ENCODE data around the gene NPTN.

The NPTN gene

DNA sequence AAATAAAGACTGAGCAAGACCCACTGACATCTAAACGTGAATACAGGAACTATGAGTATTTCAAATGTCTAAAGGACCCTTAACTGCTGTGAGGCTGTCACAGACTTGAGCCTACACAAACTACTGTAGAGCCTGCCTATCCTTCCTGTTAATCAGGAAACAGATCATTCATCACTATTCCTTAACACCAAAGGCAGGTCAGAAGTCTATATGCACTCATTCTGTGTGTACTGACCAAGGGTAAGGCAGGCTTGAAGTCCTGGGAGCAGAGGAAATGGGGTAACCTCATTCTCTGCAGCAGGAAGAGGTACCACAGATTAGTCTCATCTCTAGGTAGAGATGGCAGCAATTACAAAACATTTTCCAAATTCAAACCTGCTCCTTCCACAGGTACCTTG, 30.7 kb downstream of the NPTN start:
- DNase-seq (ENCODE audit: low read depth) = no peak
- TF ChIP-seq, protein P1, sequence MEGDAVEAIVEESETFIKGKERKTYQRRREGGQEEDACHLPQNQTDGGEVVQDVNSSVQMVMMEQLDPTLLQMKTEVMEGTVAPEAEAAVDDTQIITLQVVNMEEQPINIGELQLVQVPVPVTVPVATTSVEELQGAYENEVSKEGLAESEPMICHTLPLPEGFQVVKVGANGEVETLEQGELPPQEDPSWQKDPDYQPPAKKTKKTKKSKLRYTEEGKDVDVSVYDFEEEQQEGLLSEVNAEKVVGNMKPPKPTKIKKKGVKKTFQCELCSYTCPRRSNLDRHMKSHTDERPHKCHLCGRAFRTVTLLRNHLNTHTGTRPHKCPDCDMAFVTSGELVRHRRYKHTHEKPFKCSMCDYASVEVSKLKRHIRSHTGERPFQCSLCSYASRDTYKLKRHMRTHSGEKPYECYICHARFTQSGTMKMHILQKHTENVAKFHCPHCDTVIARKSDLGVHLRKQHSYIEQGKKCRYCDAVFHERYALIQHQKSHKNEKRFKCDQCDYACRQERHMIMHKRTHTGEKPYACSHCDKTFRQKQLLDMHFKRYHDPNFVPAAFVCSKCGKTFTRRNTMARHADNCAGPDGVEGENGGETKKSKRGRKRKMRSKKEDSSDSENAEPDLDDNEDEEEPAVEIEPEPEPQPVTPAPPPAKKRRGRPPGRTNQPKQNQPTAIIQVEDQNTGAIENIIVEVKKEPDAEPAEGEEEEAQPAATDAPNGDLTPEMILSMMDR (conservative IDR thresholded peaks at IDR 0.05; ENCODE audit: low read depth, low read length) = no peak
- H3K4me3 ChIP-seq (ENCODE audit: low read length) = no peak overlapping the region

DNA sequence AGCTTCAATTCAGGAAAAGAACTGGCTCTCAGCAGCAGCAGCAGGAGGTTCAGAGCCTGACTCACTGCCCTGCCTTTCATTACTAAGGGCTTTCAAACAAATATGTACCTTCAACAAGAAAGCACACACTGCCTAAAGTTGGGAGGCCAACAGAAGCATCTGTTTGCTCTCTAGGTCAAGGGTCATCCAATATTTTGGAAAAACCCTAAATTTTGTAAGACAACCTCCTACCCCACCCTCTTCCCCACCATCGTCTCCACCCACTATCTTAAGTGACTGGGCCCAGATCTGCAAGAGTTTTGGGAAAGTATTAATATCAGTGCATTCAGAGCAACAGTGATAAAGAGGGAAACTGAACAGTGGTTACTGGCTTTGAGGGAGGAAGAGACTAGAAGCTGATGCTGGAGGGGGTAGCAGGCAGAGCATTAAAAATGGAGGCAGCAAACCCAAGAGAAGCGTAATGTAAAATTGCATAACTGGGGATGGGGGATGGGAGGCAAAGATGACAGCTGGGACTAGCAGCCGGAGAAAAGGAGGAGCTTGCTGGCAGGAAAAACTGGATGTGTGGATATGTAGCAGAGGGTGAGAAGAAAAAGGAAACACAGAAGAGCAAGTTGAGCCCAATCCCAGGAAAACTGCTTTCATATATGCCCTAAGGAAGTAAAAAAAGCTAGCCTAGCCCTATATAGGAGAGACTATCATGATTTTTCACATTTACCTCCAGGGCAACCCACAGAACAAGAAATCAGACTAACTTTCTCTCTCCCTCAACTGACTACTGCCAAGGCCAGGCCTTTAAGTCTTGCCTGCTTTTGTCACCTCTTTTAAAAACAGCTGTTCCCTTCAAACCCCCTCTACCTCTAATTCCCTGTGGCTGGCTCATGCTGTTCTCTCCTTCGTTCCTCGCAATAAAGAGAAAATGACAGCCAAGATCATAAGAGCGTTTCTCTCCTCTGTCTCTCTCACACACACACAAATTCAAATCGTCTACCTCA, 31.4 kb downstream of the NPTN start:
- TF ChIP-seq, protein P1 (conservative IDR thresholded peaks at IDR 0.05; ENCODE audit: low read depth, low read length) = no peak

DNA sequence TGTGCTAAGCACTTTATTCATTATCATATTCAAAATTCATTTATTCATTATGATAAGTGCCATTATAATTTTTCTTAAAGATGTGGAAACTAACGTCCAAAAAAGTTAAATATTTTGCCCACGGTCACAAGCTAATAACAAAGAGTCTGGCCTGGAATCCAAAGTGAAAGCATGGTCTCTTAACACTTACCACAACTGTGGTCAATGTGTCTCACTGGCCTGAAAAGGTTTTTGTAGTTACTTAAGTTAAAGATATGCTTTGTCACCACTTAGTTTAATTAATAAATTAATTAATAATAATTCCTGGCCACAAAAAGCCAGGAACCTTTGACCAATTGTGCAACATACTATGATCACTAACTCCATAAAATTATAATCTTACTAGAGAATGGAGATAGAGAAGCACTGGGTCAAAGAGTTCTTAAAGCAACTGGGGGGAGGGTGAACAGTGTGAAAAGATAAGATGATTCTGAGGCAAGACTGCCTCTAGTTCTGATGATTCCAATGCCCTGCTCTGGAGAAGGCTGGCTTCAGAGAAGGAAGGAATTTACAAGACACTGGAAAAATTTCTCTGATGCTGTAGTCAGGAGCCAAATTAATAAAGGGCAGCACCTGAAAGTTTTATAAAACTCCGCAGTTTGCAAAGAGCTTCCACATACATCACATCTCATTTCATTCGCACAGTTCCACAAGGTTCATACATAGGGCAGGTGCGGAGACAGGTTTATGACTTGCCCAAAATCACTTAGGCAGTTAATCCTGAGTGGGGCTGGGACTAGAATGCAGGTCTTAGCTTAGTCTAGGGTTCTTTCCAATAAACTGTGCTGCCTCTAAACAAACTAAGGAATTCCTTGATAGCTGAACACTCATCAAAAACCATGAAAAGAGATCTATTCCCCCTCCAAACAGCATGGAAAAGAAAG, 32.5 kb downstream of the NPTN start:
- TF ChIP-seq, protein P1 (conservative IDR thresholded peaks at IDR 0.05; ENCODE audit: low read depth, low read length) = no peak
- H3K4me3 ChIP-seq (ENCODE audit: low read length) = no peak overlapping the region

More for the DNA sequence above, 31.4 kb downstream of the NPTN start:
- no peak overlapping the region for H3K4me3 ChIP-seq (ENCODE audit: low read length)
- DNase-seq (ENCODE audit: low read depth) = no peak

DNA sequence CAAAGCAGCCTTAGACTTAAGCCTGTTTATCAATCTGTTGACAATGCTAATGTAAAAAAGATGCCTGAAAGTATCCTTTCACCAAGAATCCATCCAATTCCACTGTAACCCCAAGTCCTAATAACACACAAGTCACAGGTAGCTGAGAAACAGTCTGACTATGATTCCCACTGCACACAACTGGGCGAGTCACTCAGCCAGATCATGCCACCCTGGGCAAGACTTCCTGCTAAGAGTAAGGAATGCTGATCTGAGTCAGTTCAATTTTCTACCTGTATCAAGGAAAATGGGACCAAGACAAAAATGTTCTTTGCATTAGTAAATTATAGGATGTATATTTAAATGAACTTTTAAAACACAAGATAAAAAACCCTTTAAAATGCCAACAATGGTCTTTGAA, 33.3 kb downstream of the NPTN start:
- no peak for DNase-seq (ENCODE audit: low read depth)
- TF ChIP-seq, protein P1 (conservative IDR thresholded peaks at IDR 0.05; ENCODE audit: low read depth, low read length) = no peak
- H3K4me3 ChIP-seq (ENCODE audit: low read length) = no peak overlapping the region

More for the DNA sequence above, 32.5 kb downstream of the NPTN start:
- DNase-seq (ENCODE audit: low read depth) = no peak

DNA sequence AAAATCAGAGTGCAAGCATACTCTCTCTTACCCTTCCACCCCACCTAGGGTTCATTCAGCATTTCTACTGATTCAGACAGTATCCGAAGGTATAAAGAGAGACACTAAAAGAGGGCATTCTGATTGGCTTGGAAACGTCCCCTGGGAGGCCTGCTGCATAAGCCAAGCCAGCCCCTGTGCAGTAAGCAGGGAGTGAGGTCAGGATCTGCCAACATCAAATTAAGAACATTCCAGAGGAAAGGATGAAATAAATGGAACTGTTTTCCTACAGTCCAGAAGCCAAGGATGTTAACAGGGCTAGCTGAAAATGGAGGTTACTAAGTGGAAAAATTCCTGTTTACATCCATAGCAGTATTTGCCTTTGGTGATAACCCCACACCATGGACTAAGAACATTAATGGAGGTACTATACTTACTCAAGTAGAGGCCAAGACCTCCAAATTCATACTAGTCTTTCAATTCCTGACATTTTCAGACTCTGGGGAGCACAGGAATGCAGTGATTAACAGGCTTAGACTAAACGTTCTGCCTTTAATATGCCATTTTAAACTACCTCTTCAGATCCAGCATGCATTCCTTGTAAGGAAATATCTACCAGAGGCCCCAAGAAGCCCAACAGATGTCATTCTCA, 34.5 kb downstream of the NPTN start:
- H3K4me3 ChIP-seq (ENCODE audit: low read length) = no peak overlapping the region
- TF ChIP-seq, protein P1 (conservative IDR thresholded peaks at IDR 0.05; ENCODE audit: low read depth, low read length) = no peak
- no peak for DNase-seq (ENCODE audit: low read depth)

DNA sequence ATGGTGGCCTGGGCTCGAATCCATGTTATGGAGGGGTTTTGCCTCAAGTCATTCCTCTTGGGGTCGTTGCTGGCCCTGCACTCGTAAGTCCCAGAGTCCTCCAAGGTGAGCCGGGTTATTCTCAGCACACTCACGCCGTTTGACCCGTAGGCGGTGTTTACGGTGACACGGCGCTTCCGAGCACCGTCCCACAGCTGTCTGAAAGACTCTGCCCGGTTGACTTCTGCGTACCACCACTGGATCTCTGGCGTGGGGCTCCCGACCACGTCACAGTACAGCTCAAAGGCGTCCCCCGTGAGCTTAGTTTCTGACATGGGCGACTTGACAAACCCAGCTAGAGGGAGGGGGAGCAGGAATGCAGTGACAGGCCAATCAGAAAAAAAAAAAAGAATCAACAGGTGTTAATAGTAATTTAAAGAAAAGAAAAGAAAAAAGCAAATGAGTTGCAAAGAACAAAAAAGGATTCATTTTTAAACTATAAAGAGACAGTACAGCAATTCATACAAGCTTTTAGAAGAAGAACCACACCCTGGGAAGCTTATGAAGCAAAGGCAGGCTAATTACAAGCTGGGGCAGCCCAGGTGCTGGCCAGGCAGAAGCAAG, 36.1 kb downstream of the NPTN start:
- DNase-seq (ENCODE audit: low read depth) = no peak
- no peak overlapping the region for H3K4me3 ChIP-seq (ENCODE audit: low read length)
- TF ChIP-seq, protein P1 (conservative IDR thresholded peaks at IDR 0.05; ENCODE audit: low read depth, low read length) = no peak
